SU-DHL-6 (cell line): ENCODE results near the gene ATP1B2.

Experiments
- H2AFZ ChIP-seq: fragments of 200-600 bp; sonication (generic); 2 replicates; pipeline ENCODE4 v1.6.1; 2014; ENCODE audit warnings: low read depth, mild to moderate bottlenecking, moderate library complexity, mixed read lengths, antibody characterized with exemption, low read length; ENCODE audit not compliant: severe bottlenecking
- H3F3A ChIP-seq: fragments of 200-600 bp; shearing (Covaris generic); 2 replicates; pipeline ENCODE4 v1.6.0; 2016; ENCODE audit warnings: antibody characterized with exemption, mild to moderate bottlenecking; ENCODE audit not compliant: insufficient read depth
- H3K27ac ChIP-seq: fragments of 200-600 bp; sonication (generic); 2 replicates; pipeline ENCODE4 v1.5.1; 2016; ENCODE audit warnings: low read depth, mild to moderate bottlenecking, low read length, moderate library complexity, mixed read lengths
- H3K27me3 ChIP-seq: fragments of 200-600 bp; sonication (generic), shearing (Covaris generic); 2 replicates; pipeline ENCODE4 v1.6.0; 2014; ENCODE audit warnings: mild to moderate bottlenecking, low read length
- H3K36me3 ChIP-seq: fragments of 200-600 bp; sonication (generic); 2 replicates; pipeline ENCODE4 v1.6.1; 2014; ENCODE audit warnings: mild to moderate bottlenecking, low read length, mixed read lengths
- H3K4me2 ChIP-seq: fragments of 300-600, 200-600 bp; shearing (Covaris generic), sonication (generic); 2 replicates; pipeline ENCODE4 v1.6.0; 2014; ENCODE audit warnings: low read length, low read depth, mild to moderate bottlenecking; ENCODE audit not compliant: poor library complexity, severe bottlenecking
- H3K4me3 ChIP-seq: fragments of 200-600 bp; sonication (generic); 2 replicates; pipeline ENCODE4 v1.5.1; 2014; ENCODE audit warnings: antibody characterized with exemption, low read length, mild to moderate bottlenecking, mixed read lengths; ENCODE audit not compliant: insufficient read depth, poor library complexity, severe bottlenecking
- H3K79me2 ChIP-seq: fragments of 200-600 bp; sonication (generic); 2 replicates; pipeline ENCODE4 v1.6.1; 2014; ENCODE audit warnings: mild to moderate bottlenecking, low read length, moderate library complexity; ENCODE audit not compliant: insufficient read depth
- H3K9ac ChIP-seq: fragments of 200-600 bp; sonication (generic); 2 replicates; pipeline ENCODE4 v1.7.0; 2014; ENCODE audit warnings: mild to moderate bottlenecking, low read length
- H3K9me2 ChIP-seq: fragments of 200-600 bp; sonication (generic); replicated peaks from 2 replicates; pipeline ENCODE4 v1.6.1; 2014; ENCODE audit warnings: low read length; ENCODE audit not compliant: insufficient read depth
- H3K9me3 ChIP-seq: fragments of 200-600 bp; sonication (generic); 2 replicates; pipeline ENCODE4 v1.6.1; 2014; ENCODE audit warnings: low read length, mixed read lengths; ENCODE audit not compliant: insufficient read depth
- H4K20me1 ChIP-seq: fragments of 200-600 bp; sonication (generic); 2 replicates; pipeline ENCODE4 v1.6.1; 2014; ENCODE audit warnings: low read depth, mild to moderate bottlenecking, antibody characterized with exemption, low read length, moderate library complexity, mixed read lengths
- CTCF ChIP-seq: fragments of 200-600 bp; sonication (generic); IDR thresholded peaks from one replicate; pipeline ENCODE4 v1.5.1; 2017; ENCODE audit warnings: antibody characterized with exemption, mild to moderate bottlenecking, low read length, moderate library complexity; ENCODE audit not compliant: insufficient read depth, poor library complexity, severe bottlenecking
- EZH2phosphoT487 ChIP-seq: fragments of 200-600 bp; sonication (generic), shearing (Covaris generic); conservative IDR thresholded peaks from 2 replicates; pipeline ENCODE4 v1.6.1; 2018; ENCODE audit warnings: mild to moderate bottlenecking, antibody characterized with exemption, low read length, moderate library complexity, mixed read lengths

ATP1B2 gene

GRCh38 chr17:7631398-7632380, 19.0 kb upstream of the ATP1B2 start:
- no peak for TF ChIP-seq EZH2phosphoT487
- no peak for TF ChIP-seq CTCF
- no peak overlapping the region for H3K4me3 ChIP-seq

GRCh38 chr17:7632492-7632894, 18.2 kb upstream of the ATP1B2 start:
- no peak overlapping the region for H3K9ac ChIP-seq
- TF ChIP-seq CTCF, result peak; percentile 20
- no peak for TF ChIP-seq EZH2phosphoT487
- no peaks in the 10 kb centered on the region for H4K20me1 ChIP-seq
- H3K79me2 ChIP-seq, result no peaks in the 10 kb centered on the region
- no peak overlapping the region for H3K4me2 ChIP-seq
- peak overlapping the region; percentile 20 for H2AFZ ChIP-seq
- H3K9me2 ChIP-seq, result no peaks in the 10 kb centered on the region
- H3K4me3 ChIP-seq, result no peak overlapping the region
- no peaks in the 10 kb centered on the region for H3K9me3 ChIP-seq
- no peaks in the 10 kb centered on the region for H3K36me3 ChIP-seq
- H3F3A ChIP-seq, result no peaks in the 10 kb centered on the region
- H3K27ac ChIP-seq, result no peak overlapping the region
- no peaks in the 10 kb centered on the region for H3K27me3 ChIP-seq

More at GRCh38 chr17:7631398-7632380, 19.0 kb upstream of the ATP1B2 start:
- no peaks in the 10 kb centered on the region for H3K27me3 ChIP-seq
- no peaks in the 10 kb centered on the region for H3K36me3 ChIP-seq
- H3F3A ChIP-seq, result no peaks in the 10 kb centered on the region
- no peaks in the 10 kb centered on the region for H4K20me1 ChIP-seq
- H3K27ac ChIP-seq, result no peak overlapping the region
- H3K9ac ChIP-seq, result no peak overlapping the region
- no peaks in the 10 kb centered on the region for H3K9me3 ChIP-seq
- no peak overlapping the region for H2AFZ ChIP-seq
- H3K79me2 ChIP-seq, result no peaks in the 10 kb centered on the region
- no peaks in the 10 kb centered on the region for H3K9me2 ChIP-seq
- H3K4me2 ChIP-seq, result no peak overlapping the region

- Histone ChIP-seq H3K27ac (no peak overlapping the region), H3F3A (no peaks in the 10 kb centered on the region), H2AFZ (peak overlapping the region; percentile 20), H3K9ac (no peak overlapping the region), H4K20me1 (no peaks in the 10 kb centered on the region), H3K9me3 (no peaks in the 10 kb centered on the region), H3K4me2 (no peak overlapping the region), H3K9me2 (no peaks in the 10 kb centered on the region), H3K36me3 (no peaks in the 10 kb centered on the region), H3K79me2 (no peaks in the 10 kb centered on the region), H3K4me3 (no peak overlapping the region), H3K27me3 (no peaks in the 10 kb centered on the region)
- no peak for TF ChIP-seq CTCF
- TF ChIP-seq EZH2phosphoT487, result no peak
These were observed 17.6 kb upstream of the ATP1B2 start for GRCh38 chr17:7633093-7633492.
